Neural progenitor cell (in vitro differentiated cells): ENCODE results near the gene PALS1.

Experiments
- EZH2 ChIP-seq: fragments of 200-600 bp; sonication (generic); IDR thresholded peaks from 2 replicates; pipeline ENCODE4 v1.6.1; 2017; ENCODE audit warnings: antibody characterized with exemption, mild to moderate bottlenecking, moderate library complexity
- EZH2phosphoT487 ChIP-seq: fragments of 200-600 bp; sonication (generic); IDR thresholded peaks from 2 replicates; pipeline ENCODE4 v1.6.1; 2017; ENCODE audit warnings: antibody characterized with exemption
- TF ChIP-seq, protein P1 (sequence below): fragments of 200-600 bp; sonication (generic); IDR thresholded peaks from 2 replicates; pipeline ENCODE4 v1.5.1; 2017; ENCODE audit warnings: antibody characterized with exemption, mild to moderate bottlenecking

- TF ChIP-seq, protein P1, sequence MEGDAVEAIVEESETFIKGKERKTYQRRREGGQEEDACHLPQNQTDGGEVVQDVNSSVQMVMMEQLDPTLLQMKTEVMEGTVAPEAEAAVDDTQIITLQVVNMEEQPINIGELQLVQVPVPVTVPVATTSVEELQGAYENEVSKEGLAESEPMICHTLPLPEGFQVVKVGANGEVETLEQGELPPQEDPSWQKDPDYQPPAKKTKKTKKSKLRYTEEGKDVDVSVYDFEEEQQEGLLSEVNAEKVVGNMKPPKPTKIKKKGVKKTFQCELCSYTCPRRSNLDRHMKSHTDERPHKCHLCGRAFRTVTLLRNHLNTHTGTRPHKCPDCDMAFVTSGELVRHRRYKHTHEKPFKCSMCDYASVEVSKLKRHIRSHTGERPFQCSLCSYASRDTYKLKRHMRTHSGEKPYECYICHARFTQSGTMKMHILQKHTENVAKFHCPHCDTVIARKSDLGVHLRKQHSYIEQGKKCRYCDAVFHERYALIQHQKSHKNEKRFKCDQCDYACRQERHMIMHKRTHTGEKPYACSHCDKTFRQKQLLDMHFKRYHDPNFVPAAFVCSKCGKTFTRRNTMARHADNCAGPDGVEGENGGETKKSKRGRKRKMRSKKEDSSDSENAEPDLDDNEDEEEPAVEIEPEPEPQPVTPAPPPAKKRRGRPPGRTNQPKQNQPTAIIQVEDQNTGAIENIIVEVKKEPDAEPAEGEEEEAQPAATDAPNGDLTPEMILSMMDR: no peak
- TF ChIP-seq EZH2: no peak
- TF ChIP-seq EZH2phosphoT487: no peak
These were observed 23.1 kb upstream of the PALS1 start for GRCh38 chr14:67218126-67218525.
